ENCODE measurements around the gene DYRK2.
A peak's percentile ranks its signal among the peaks of the same experiment; 100 is the strongest.

DYRK2 gene

DNA sequence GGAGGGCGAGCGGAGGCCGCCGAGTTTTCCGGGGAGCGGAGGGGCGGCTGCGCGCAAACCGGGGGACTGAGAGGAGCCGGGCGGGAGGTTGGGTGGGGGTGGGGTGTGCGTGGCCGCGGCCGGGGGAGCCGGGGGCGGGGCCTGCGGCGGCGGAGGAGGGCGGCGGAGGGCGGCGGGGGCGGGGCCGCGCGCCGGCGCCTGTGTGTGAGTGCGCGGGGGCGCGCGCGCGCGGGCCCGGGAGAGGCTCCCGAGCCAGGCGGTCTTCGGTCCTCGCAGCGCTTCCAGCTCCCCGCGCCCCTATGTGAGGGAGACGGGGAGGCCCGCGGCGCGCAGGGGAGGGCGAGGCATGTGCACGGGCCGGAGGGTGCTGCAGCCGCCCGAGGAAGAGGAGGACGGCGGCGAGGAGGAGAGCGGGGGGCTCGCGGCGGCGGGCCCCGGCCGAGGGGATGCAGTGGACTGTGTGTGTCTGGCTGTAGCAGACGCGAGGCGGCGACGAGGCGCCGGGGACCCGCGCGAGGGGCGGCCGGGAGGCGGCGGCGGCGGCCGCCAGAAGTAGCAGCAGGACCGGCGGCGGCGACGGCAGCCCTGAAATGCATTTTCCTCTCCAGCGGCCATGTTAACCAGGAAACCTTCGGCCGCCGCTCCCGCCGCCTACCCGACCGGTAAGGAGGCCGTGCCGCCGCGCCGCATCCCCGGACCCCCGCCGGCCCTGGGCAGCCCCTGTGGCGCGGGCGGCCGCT lies at the start of gene DYRK2:
DYRK2 (plus strand) TSS at position 225 of the 740 bp plus-strand sequence; CDS start at position 614, 389 bp downstream.
- H3K27me3 ChIP-seq (ENCODE audit: low read depth, low read length): no peaks in the 10 kb centered on the region
- H3K9me3 ChIP-seq (ENCODE audit: control insufficient read depth in 1 of 2, low read length in 2 of 2): no peaks in the 10 kb centered on the region
- H3K27ac ChIP-seq (ENCODE audit: low read length): peak within 1 kb of the TSS; percentile 86
- peak within 1 kb of the TSS; percentile 80 to 89 for H3K4me3 ChIP-seq (ENCODE audit: low read depth in 1 of 2, low read length in 2 of 2)
- H3K36me3 ChIP-seq (ENCODE audit: control insufficient read depth in 1 of 2, insufficient read depth in 2 of 2, low read length in 2 of 2): peaks cover 0 to 3% of the 10 kb centered on the region in 2 donors
- peaks cover 6 to 22% of the 10 kb centered on the region in 2 donors for H3K4me1 ChIP-seq (ENCODE audit: control insufficient read depth in 1 of 2, insufficient read depth in 2 of 2, low read length in 2 of 2)

DNA sequence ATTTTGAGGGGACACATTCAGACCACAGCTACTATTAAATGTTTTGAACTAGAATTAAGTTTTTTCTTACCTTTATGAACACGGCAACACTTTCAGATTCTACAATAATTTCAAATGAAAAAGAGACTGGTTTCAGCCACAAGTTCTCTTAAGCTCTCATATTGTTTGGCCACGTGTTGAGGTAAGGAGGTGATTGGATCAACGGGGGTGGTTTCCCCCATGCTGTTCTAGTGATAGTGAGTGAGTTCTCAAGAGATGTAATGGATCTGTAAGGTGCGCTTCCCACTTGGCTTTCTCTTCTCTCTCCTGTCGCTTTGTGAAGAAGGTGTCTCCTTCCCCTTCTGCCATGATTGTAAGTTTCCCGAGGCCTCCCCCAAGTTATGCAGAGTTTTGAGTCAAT lies 48.9 kb upstream of the DYRK2 start:
- no peak overlapping the region for H3K4me3 ChIP-seq (ENCODE audit: low read depth in 1 of 2, low read length in 2 of 2)
- H3K4me1 ChIP-seq (ENCODE audit: control insufficient read depth in 1 of 2, insufficient read depth in 2 of 2, low read length in 2 of 2): no peaks in the 10 kb centered on the region
- H3K27ac ChIP-seq (ENCODE audit: low read length): no peak overlapping the region
- H3K9me3 ChIP-seq (ENCODE audit: control insufficient read depth in 1 of 2, low read length in 2 of 2): no peaks in the 10 kb centered on the region
- H3K27me3 ChIP-seq (ENCODE audit: low read depth, low read length): no peaks in the 10 kb centered on the region
- H3K36me3 ChIP-seq (ENCODE audit: control insufficient read depth in 1 of 2, insufficient read depth in 2 of 2, low read length in 2 of 2): no peaks in the 10 kb centered on the region

DNA sequence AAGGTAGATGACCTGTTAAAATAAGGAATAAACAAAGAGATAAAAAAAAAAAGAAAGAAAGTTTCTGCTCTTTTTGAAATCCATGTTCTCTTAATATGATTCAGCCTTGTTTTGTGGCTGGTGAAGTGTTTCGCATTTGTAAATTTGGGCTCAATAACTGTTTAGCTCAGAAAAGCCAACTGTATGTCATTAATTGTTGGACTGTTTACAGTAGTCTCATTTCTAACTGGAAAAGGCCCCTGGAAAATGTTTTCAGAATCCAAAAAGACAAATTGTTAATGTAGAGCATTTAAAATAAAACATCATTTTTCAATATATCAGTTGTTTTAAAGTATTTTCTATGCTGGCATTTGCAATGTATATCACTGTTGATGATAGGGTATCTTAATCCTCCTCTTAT lies 47.4 kb upstream of the DYRK2 start:
- Histone ChIP-seq H3K9me3 (ENCODE audit: control insufficient read depth in 1 of 2, low read length in 2 of 2) (no peaks in the 10 kb centered on the region), H3K27me3 (ENCODE audit: low read depth, low read length) (no peaks in the 10 kb centered on the region), H3K4me1 (ENCODE audit: control insufficient read depth in 1 of 2, insufficient read depth in 2 of 2, low read length in 2 of 2) (no peaks in the 10 kb centered on the region), H3K27ac (ENCODE audit: low read length) (no peak overlapping the region), H3K4me3 (ENCODE audit: low read depth in 1 of 2, low read length in 2 of 2) (no peak overlapping the region), H3K36me3 (ENCODE audit: control insufficient read depth in 1 of 2, insufficient read depth in 2 of 2, low read length in 2 of 2) (no peaks in the 10 kb centered on the region)

DNA sequence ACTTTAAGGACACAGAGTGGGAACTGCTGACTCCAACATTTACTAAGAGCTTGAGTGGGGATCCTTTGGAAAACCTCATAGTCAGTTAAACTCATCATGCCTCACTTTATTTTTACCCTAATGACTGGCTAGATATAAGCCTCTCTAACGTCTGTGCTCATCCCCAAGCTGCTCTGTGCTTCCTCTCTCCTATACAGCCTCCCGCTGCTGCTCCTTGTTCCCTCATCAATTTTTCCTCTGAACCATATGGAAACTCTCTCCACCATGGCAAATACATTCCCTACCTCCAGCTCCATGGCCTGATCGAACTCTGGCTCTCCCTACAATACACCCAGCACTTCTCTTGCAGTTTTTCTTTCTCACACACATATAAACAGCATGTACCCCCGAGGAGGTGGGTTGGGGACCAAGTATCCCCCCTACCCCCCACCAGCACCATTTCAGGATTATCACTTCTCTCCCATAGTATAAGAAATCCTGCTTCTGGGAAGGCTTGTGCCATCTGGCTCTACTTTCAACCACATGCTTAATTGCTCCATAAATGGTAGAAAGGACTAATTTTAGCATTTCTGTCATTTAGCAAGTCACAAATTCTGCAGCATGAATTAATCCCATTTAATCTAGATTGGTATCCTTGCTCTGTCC lies 39.2 kb upstream of the DYRK2 start:
- no peak overlapping the region for H3K27ac ChIP-seq (ENCODE audit: low read length)
- no peaks in the 10 kb centered on the region for H3K36me3 ChIP-seq (ENCODE audit: control insufficient read depth in 1 of 2, insufficient read depth in 2 of 2, low read length in 2 of 2)
- H3K27me3 ChIP-seq (ENCODE audit: low read depth, low read length): no peaks in the 10 kb centered on the region
- H3K4me1 ChIP-seq (ENCODE audit: control insufficient read depth in 1 of 2, insufficient read depth in 2 of 2, low read length in 2 of 2): no peaks in the 10 kb centered on the region
- H3K4me3 ChIP-seq (ENCODE audit: low read depth in 1 of 2, low read length in 2 of 2): no peak overlapping the region
- H3K9me3 ChIP-seq (ENCODE audit: control insufficient read depth in 1 of 2, low read length in 2 of 2): no peaks in the 10 kb centered on the region

DNA sequence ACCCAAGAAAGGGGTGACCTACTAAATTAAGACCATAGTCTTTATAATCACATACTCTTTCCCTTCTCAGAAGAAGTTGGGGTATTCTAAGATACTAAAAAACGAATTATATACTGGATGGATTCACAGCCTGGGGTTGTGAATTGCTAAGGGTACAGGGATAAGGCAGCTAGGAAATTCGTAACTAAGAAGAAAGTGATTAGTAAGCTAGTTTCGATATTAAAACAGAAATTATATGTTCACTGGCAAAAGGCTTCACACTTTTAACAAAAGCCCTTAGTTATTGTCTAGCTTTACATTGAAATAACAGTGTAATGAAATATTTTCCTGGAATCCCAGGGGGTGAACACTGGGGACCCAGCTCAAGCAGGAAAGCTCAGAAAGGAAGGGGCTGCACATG lies 35.5 kb upstream of the DYRK2 start:
- no peak overlapping the region for H3K4me3 ChIP-seq (ENCODE audit: low read depth in 1 of 2, low read length in 2 of 2)
- H3K27me3 ChIP-seq (ENCODE audit: low read depth, low read length): no peaks in the 10 kb centered on the region
- no peaks in the 10 kb centered on the region for H3K4me1 ChIP-seq (ENCODE audit: control insufficient read depth in 1 of 2, insufficient read depth in 2 of 2, low read length in 2 of 2)
- H3K9me3 ChIP-seq (ENCODE audit: control insufficient read depth in 1 of 2, low read length in 2 of 2): no peaks in the 10 kb centered on the region
- no peaks in the 10 kb centered on the region for H3K36me3 ChIP-seq (ENCODE audit: control insufficient read depth in 1 of 2, insufficient read depth in 2 of 2, low read length in 2 of 2)
- no peak overlapping the region for H3K27ac ChIP-seq (ENCODE audit: low read length)

DNA sequence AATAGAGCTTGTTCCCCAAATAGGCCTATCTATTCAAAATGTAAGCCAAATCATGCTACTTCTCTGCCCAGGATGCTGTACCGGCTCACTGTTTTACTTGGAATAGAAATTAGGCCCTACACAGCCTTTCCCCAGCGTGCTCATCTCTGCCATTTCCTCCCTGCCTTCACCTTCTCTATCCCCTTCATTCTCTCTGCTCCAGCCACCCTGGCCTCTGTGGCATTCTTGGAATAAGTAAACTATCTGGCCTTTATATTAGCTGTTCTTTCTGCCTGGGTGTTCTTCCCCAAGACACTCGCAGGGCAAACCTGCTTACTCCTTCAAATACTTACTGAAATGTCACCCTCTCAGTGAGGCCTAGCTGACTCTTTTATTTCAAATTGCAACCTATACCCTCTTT lies 30.9 kb upstream of the DYRK2 start:
- Histone ChIP-seq H3K27ac (ENCODE audit: low read length) (no peak overlapping the region), H3K4me1 (ENCODE audit: control insufficient read depth in 1 of 2, insufficient read depth in 2 of 2, low read length in 2 of 2) (no peaks in the 10 kb centered on the region), H3K27me3 (ENCODE audit: low read depth, low read length) (no peaks in the 10 kb centered on the region), H3K9me3 (ENCODE audit: control insufficient read depth in 1 of 2, low read length in 2 of 2) (no peaks in the 10 kb centered on the region), H3K36me3 (ENCODE audit: control insufficient read depth in 1 of 2, insufficient read depth in 2 of 2, low read length in 2 of 2) (no peaks in the 10 kb centered on the region), H3K4me3 (ENCODE audit: low read depth in 1 of 2, low read length in 2 of 2) (no peak overlapping the region)

DNA sequence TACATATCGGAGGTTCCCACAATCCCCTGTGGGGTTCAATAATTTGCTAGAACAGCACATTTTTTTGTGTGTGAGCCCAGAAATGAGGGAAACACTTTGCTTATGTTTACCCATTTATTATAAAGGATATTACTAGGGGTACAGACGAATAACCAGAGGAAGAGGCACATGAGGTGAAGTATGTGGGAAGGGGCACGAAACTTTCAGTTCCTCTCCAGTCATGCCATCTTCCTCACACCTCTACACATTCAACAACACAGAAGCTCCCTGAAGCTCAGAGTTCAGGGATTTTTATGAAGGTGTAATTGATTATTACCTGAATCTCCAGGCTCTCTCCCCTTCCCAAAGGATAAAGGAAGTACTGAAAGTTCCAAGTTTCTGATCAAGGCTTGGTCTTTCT lies 30.2 kb upstream of the DYRK2 start:
- Histone ChIP-seq H3K4me1 (ENCODE audit: control insufficient read depth in 1 of 2, insufficient read depth in 2 of 2, low read length in 2 of 2) (no peaks in the 10 kb centered on the region), H3K4me3 (ENCODE audit: low read depth in 1 of 2, low read length in 2 of 2) (no peak overlapping the region), H3K27me3 (ENCODE audit: low read depth, low read length) (no peaks in the 10 kb centered on the region), H3K36me3 (ENCODE audit: control insufficient read depth in 1 of 2, insufficient read depth in 2 of 2, low read length in 2 of 2) (no peaks in the 10 kb centered on the region), H3K27ac (ENCODE audit: low read length) (no peak overlapping the region), H3K9me3 (ENCODE audit: control insufficient read depth in 1 of 2, low read length in 2 of 2) (no peaks in the 10 kb centered on the region)

DNA sequence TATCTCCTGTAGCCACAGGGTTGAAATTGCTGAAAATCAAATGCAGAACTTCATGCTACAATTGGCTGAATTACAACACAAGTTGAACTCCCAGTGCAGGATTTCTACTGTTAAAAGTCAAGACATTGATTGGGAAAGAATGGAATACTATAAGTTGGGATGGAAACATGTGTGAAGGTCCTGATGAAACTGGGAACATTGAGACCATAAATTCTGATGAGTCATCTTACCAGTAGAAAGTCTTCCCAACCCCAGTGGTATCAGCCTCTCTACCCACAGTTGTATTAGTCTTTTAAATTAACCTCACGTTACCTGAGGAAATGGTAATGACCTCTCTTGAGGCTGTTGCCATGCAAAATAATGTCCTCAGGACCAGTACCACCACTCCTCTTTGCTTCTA lies 27.4 kb upstream of the DYRK2 start:
- Histone ChIP-seq H3K27ac (ENCODE audit: low read length) (no peak overlapping the region), H3K4me1 (ENCODE audit: control insufficient read depth in 1 of 2, insufficient read depth in 2 of 2, low read length in 2 of 2) (no peaks in the 10 kb centered on the region), H3K9me3 (ENCODE audit: control insufficient read depth in 1 of 2, low read length in 2 of 2) (no peaks in the 10 kb centered on the region), H3K4me3 (ENCODE audit: low read depth in 1 of 2, low read length in 2 of 2) (no peak overlapping the region), H3K36me3 (ENCODE audit: control insufficient read depth in 1 of 2, insufficient read depth in 2 of 2, low read length in 2 of 2) (no peaks in the 10 kb centered on the region), H3K27me3 (ENCODE audit: low read depth, low read length) (no peaks in the 10 kb centered on the region)

DNA sequence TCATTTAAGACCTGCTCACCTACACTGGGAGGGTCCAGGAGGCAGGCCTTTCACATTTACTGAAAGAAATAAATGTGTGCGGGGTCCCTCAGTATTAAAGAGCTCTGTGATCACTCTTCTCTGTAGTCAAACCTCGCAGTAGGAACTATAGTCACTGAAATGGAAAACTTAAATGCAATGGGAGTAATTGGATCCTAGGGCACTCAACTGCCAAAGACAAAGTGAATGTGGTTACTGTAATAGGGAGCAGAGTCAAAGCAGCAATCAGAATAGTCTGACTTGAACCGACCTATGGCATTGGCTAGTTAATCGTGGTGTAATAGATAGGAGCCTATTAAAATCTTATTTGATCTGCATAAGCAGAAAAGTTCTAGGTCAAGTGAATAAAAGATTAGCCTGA lies 26.6 kb upstream of the DYRK2 start:
- Histone ChIP-seq H3K4me3 (ENCODE audit: low read depth in 1 of 2, low read length in 2 of 2) (no peak overlapping the region), H3K27me3 (ENCODE audit: low read depth, low read length) (no peaks in the 10 kb centered on the region), H3K4me1 (ENCODE audit: control insufficient read depth in 1 of 2, insufficient read depth in 2 of 2, low read length in 2 of 2) (no peaks in the 10 kb centered on the region), H3K27ac (ENCODE audit: low read length) (no peak overlapping the region), H3K36me3 (ENCODE audit: control insufficient read depth in 1 of 2, insufficient read depth in 2 of 2, low read length in 2 of 2) (no peaks in the 10 kb centered on the region), H3K9me3 (ENCODE audit: control insufficient read depth in 1 of 2, low read length in 2 of 2) (no peaks in the 10 kb centered on the region)

DNA sequence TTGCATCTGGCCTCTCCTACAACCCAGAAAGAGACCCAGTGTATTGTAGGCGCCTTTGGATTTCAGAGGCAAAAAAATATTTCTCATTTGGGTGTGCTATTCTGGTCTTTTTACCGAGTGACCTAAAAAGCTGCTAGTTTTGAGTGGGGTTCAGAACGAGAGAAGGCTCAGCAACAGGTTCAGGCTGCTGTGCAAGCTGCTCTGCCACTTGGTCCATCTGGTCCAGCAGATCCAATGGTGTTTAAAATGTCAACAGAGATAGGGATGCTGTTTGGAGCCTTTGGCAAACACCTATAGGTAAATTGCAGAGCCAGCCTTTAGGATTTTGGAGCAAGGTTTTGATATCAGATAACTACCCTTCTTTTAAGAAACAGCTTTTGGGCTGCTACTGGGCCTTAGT lies 25.3 kb upstream of the DYRK2 start:
- H3K27me3 ChIP-seq (ENCODE audit: low read depth, low read length): no peaks in the 10 kb centered on the region
- no peak overlapping the region for H3K27ac ChIP-seq (ENCODE audit: low read length)
- no peaks in the 10 kb centered on the region for H3K36me3 ChIP-seq (ENCODE audit: control insufficient read depth in 1 of 2, insufficient read depth in 2 of 2, low read length in 2 of 2)
- H3K4me1 ChIP-seq (ENCODE audit: control insufficient read depth in 1 of 2, insufficient read depth in 2 of 2, low read length in 2 of 2): no peaks in the 10 kb centered on the region
- H3K9me3 ChIP-seq (ENCODE audit: control insufficient read depth in 1 of 2, low read length in 2 of 2): no peaks in the 10 kb centered on the region
- H3K4me3 ChIP-seq (ENCODE audit: low read depth in 1 of 2, low read length in 2 of 2): no peak overlapping the region

DNA sequence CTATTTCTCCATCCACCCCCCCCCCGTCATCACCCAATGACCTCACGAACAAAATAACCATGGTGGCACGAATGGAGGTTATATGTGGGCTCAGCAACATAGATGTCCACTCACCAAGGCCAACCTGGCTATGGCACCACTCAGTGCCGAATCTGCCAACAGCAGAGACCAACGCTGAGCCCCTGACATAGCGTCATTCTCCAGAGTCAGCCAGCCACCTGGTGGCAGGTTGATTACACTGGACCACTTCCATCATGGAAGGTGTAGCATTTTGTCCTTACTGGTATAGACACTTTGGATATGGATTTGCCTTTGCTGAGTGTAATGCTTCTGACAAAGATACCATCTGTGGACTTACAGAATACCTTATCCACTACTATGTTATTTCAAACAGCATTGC lies 24.2 kb upstream of the DYRK2 start:
- no peaks in the 10 kb centered on the region for H3K27me3 ChIP-seq (ENCODE audit: low read depth, low read length)
- no peak overlapping the region for H3K4me3 ChIP-seq (ENCODE audit: low read depth in 1 of 2, low read length in 2 of 2)
- H3K4me1 ChIP-seq (ENCODE audit: control insufficient read depth in 1 of 2, insufficient read depth in 2 of 2, low read length in 2 of 2): no peaks in the 10 kb centered on the region
- no peaks in the 10 kb centered on the region for H3K36me3 ChIP-seq (ENCODE audit: control insufficient read depth in 1 of 2, insufficient read depth in 2 of 2, low read length in 2 of 2)
- no peaks in the 10 kb centered on the region for H3K9me3 ChIP-seq (ENCODE audit: control insufficient read depth in 1 of 2, low read length in 2 of 2)
- H3K27ac ChIP-seq (ENCODE audit: low read length): no peak overlapping the region

DNA sequence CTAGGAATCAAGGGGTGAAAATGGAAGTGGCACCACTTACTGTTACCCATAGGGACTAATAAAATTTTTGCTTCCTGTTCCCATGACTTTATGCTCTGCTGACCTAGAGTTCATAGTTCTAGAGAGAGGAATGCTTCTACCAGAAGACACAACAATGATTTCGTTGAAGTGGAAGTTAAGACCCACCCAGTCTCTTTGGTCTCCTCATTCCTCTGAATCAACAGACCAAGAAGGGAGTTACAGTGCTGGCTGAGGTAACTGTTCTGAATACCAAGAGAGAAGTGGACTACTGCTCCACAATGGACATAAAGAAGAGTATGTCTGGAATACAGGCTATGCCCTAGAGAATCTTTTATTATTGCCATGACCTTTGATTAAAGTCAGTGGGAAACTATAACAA lies 23.5 kb upstream of the DYRK2 start:
- Histone ChIP-seq H3K36me3 (ENCODE audit: control insufficient read depth in 1 of 2, insufficient read depth in 2 of 2, low read length in 2 of 2) (no peaks in the 10 kb centered on the region), H3K4me3 (ENCODE audit: low read depth in 1 of 2, low read length in 2 of 2) (no peak overlapping the region), H3K4me1 (ENCODE audit: control insufficient read depth in 1 of 2, insufficient read depth in 2 of 2, low read length in 2 of 2) (no peaks in the 10 kb centered on the region), H3K27ac (ENCODE audit: low read length) (no peak overlapping the region), H3K27me3 (ENCODE audit: low read depth, low read length) (no peaks in the 10 kb centered on the region), H3K9me3 (ENCODE audit: control insufficient read depth in 1 of 2, low read length in 2 of 2) (no peaks in the 10 kb centered on the region)
